ENCODE measurements around the gene SUFU.
"Not testable (repeated sequence)": the region's sequence is repeated elsewhere in the genome, so short reads cannot be mapped to it uniquely, and the experiment has no call there.

The SUFU gene

DNA sequence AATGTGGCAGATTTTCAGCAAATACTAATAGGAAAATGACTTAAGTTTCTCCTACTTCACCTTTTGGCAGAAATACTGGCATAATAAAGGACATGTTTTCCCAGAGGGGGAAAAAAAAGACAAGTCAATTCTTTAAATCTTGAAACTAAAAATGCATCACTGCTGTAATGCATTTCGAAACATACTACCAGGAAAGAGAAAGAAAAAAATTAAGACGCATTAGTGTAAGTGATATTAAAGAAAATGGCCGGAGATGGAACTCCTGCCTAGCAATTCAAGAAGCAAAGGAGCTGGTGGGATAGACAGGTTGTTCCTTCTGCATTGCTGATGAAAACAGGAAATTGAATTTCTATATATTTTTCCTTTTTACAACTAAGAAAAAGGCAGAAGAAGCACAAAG is 4.4 kb upstream of the SUFU start:
- Mint-ChIP-seq H3K4me3 (no peak overlapping the region), H3K36me3 (ENCODE audit: low read depth) (peaks cover 3% of the 10 kb centered on the region), H3K27me3 (ENCODE audit: low read depth) (no peaks in the 10 kb centered on the region), H3K27ac (no peak overlapping the region), H3K4me1 (ENCODE audit: low read depth) (peaks cover 17% of the 10 kb centered on the region), H3K9me3 (no peaks in the 10 kb centered on the region)

DNA sequence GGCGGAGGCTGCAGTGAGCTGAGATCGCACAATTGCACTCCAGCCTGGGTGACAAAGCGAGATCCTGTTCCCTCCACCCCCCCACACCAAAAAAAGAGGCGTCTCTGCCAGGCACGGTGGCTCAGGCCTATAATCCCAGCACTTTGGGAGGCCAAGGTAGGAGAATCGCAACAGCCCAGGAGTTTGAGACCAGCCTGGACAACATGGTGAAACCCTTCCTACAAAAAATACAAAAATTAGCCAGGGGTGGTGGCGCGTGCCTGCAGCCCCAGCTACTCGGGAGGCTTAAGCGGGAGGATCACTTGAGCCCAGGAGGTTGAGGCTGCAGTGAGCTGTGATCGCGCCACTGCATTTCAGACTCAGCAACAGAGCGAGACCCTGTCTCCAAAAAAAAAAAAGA is 3.1 kb upstream of the SUFU start:
- not testable (repeated sequence) for H3K9me3 Mint-ChIP-seq; H3K27me3 Mint-ChIP-seq (ENCODE audit: low read depth); H3K36me3 Mint-ChIP-seq (ENCODE audit: low read depth)
- peaks cover 25% of the 10 kb centered on the region for H3K4me1 Mint-ChIP-seq (ENCODE audit: low read depth)
- H3K4me3 Mint-ChIP-seq = peak overlapping the region; percentile 8
- peak overlapping the region; percentile 32 for H3K27ac Mint-ChIP-seq

DNA sequence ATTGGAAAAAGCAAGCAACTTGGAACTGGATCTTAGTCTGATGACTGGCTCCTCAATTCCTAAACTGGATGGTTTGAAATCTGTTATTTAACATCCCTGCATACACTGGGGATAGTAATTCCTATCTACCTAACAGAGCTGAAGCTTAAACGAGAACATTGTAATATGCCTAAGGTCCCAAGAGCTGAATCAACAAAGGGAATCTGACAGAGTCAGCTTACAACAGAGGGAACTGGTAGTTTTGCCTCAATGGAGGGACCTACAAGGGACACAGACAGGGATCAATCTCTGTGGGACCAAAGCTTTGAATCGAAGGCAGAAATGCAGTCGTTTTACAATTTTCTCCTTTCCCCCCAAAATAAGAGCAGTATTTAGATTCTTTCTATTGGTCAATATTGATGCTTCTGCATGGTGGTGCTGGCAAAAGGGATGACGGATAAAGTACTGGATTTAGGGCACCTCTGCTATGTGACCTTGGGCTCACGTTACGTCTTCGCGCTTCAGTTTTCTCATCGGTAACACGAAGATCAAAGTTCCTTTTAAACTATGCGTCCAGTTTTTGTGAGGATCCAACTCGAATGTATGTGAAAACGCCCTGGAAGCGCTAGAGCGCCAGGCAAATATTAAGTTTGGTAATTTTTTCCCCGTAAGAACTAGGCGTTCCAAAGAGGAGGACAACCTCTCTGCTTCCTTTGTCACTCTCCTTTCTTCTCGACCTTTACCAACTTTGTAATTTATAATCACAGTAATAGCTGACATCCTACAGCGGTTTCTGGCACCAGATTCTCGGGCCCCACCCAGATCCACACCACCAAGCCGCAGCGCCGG is 2.4 kb upstream of the SUFU start:
- H3K9me3 Mint-ChIP-seq = no peaks in the 10 kb centered on the region
- no peak overlapping the region for H3K4me3 Mint-ChIP-seq
- H3K4me1 Mint-ChIP-seq (ENCODE audit: low read depth) = peaks cover 27% of the 10 kb centered on the region
- peaks cover 3% of the 10 kb centered on the region for H3K36me3 Mint-ChIP-seq (ENCODE audit: low read depth)
- no peaks in the 10 kb centered on the region for H3K27me3 Mint-ChIP-seq (ENCODE audit: low read depth)
- H3K27ac Mint-ChIP-seq = no peak overlapping the region

DNA sequence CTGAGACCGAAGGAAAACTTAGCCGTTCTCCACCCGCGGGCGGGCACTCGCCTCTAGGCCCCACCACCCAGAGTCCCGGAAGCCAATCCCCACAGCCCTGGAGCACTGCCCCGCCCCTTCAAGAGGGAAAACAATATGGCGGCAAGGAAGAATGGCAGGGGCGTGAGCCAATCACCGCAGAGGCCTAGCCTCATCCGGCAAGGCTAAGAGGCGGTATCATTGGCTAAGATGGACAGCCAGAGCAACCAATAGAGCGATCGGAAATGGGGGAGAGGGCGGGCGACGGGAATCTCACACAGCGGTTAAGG is 1.8 kb upstream of the SUFU start:
- H3K27ac Mint-ChIP-seq = no peak overlapping the region
- no peaks in the 10 kb centered on the region for H3K9me3 Mint-ChIP-seq
- peaks cover 30% of the 10 kb centered on the region for H3K4me1 Mint-ChIP-seq (ENCODE audit: low read depth)
- peaks cover 3% of the 10 kb centered on the region for H3K36me3 Mint-ChIP-seq (ENCODE audit: low read depth)
- H3K27me3 Mint-ChIP-seq (ENCODE audit: low read depth) = no peaks in the 10 kb centered on the region
- H3K4me3 Mint-ChIP-seq = no peak overlapping the region

DNA sequence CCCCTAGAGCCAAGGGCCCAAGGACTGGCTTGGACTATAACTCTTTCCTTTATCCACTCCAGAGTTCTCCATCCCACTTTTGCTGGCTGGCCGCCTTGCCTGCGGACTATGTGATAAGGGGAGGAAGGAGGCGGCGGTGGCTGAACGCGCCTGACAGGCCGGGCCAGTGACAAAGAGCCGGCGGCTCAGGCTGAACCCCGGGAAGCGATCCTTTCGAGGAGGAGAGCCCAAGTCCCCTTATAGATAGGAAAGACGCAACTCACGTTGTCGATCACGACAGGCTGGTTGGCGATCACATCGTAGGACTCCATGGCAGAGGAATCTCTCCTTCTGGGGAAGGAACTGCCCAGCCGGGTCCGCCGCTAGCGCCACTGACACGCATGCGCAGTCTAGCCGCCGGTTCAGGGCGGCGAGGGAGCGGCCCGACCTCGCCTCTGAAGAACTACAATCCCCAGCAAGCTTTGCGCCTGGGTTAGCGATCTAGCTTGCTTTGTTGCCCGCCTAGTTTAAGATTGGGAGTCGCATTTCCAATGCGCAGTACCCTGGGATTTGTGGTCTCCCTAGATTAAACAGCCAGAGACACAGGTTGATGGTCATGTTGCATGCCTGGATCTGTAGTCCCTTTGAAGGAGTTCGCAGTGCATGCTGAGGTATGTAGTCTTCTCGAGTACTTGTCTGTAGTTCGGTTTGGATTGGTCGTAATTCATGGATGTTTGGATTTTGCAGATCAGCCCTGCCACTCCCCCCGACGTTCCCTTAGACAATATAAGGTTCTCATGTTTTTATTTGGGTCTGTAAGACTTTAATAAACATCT is 1.2 kb upstream of the SUFU start, which contains the start of gene ACTR1A:
ACTR1A (minus strand) TSS at position 376 of the 815 bp plus-strand sequence; CDS start at position 311, 65 bp downstream.
- H3K36me3 Mint-ChIP-seq (ENCODE audit: low read depth) = peaks cover 3% of the 10 kb centered on the region
- no peak within 1 kb of the TSS for H3K27ac Mint-ChIP-seq
- peaks cover 32% of the 10 kb centered on the region for H3K4me1 Mint-ChIP-seq (ENCODE audit: low read depth)
- no peak within 1 kb of the TSS for H3K4me3 Mint-ChIP-seq
- no peaks in the 10 kb centered on the region for H3K27me3 Mint-ChIP-seq (ENCODE audit: low read depth)
- no peaks in the 10 kb centered on the region for H3K9me3 Mint-ChIP-seq

DNA sequence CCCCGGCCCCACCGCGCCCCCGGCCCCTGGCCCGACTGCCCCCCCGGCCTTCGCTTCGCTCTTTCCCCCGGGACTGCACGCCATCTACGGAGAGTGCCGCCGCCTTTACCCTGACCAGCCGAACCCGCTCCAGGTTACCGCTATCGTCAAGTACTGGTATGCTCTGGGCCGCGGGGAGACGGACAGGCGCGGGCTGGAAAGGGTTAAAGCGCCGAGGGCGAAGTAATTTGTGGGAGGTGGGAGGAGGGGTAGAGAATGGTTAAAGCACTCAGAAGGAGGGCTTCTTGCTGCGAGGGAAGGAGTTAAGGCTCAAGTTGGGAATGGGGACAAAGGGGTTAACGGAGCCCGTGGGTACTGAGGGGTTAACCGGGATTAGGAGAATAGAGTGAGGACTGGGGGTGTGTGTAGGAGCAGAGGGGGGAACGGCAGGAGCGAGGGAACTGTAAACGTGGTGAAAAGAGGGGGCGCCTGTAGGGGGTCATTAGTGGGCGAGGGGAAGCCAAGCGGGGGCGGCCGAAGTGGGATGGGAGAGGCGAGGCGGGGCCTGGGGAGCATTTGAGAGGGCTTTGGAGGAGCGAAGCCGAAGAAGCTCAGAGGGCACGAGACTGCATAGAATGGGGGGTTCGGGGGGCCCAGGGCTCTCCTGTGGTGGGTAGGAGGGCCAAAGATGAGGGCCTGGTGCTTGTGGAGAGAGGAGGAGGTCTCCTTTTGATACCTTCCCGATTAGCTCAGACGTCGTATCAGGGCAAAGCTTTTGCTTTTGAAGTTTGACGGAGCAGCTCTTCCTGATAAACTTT is 605 bp downstream of the SUFU start:
- H3K4me3 Mint-ChIP-seq = no peak overlapping the region
- no peaks in the 10 kb centered on the region for H3K27me3 Mint-ChIP-seq (ENCODE audit: low read depth)
- peaks cover 10% of the 10 kb centered on the region for H3K36me3 Mint-ChIP-seq (ENCODE audit: low read depth)
- peak overlapping the region; percentile 81 for H3K27ac Mint-ChIP-seq
- no peaks in the 10 kb centered on the region for H3K9me3 Mint-ChIP-seq
- peaks cover 28% of the 10 kb centered on the region for H3K4me1 Mint-ChIP-seq (ENCODE audit: low read depth)

DNA sequence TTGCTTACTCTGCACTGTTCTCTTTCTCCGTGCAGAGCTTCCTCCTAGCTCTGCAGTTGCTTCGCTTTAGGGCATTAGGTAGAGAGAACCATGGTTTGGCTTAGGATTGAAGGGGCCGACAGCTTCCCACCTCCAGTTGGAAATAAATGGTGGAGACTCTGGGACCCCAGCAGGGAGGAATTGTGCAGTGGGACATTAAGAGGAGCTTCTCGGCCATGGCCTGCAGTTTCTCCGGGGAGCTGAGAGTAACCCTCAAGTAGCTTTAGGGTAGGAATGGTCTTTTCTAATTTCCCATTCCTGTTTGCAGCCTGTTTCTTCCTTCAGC is 1.2 kb downstream of the SUFU start:
- Mint-ChIP-seq H3K36me3 (ENCODE audit: low read depth) (peaks cover 14% of the 10 kb centered on the region), H3K4me3 (no peak overlapping the region), H3K27me3 (ENCODE audit: low read depth) (no peaks in the 10 kb centered on the region), H3K9me3 (no peaks in the 10 kb centered on the region), H3K4me1 (ENCODE audit: low read depth) (peaks cover 27% of the 10 kb centered on the region), H3K27ac (peak overlapping the region; percentile 81)

DNA sequence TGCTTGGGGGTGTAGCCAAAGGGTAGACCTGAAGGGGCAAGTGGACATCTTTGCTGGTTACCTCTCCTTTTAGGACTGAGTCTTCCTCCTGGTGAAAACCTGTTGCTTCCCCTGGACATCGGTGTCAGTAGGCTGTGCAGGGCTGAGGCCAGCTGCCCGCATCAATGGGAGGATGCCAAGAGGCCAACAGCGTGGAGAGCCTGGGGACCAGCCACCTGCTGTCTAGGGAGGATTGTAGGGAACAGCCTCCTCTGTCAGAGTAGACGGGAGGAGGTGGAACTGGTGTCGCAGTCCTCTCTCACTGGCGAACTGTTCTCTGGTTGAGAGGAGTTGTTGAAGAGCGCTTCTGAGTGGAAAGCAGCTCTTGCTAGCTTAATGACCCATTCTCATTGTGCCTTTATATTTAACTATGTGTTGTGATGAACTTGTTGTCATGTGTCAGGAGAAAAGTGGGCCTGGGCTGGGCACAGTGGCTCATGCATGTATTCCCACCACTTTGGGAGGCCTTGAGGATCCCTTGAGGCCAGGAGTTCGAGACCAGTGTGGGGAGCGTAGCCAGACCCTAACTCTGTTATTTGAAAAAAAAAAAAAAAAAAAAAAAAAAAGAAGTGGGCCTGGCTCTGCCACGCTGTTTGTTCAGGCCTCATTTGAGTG is 1.8 kb downstream of the SUFU start:
- Mint-ChIP-seq H3K27me3 (ENCODE audit: low read depth) (no peaks in the 10 kb centered on the region), H3K4me1 (ENCODE audit: low read depth) (peaks cover 27% of the 10 kb centered on the region), H3K36me3 (ENCODE audit: low read depth) (peaks cover 14% of the 10 kb centered on the region), H3K27ac (no peak overlapping the region), H3K9me3 (no peaks in the 10 kb centered on the region), H3K4me3 (no peak overlapping the region)

DNA sequence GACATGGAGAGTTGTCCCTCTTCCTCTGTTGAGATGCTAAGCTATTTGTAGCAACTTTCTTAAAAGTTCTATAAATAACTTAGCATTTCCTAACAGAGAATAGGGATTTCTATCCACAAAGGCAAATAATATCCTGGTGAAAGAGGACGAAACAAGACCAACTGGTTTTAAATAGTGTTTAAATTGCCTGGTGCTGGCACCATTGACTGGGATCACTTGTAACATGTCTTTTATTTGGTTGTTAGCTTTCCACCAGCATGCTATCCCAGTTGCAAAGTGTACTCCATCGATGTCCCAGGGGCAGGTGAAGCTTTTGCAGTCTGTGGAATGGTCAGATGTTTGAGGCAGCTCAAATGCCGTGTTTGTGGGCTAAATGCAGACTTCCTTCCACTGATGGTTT is 3.7 kb downstream of the SUFU start:
- Mint-ChIP-seq H3K4me1 (ENCODE audit: low read depth) (peaks cover 38% of the 10 kb centered on the region), H3K9me3 (no peaks in the 10 kb centered on the region), H3K36me3 (ENCODE audit: low read depth) (peaks cover 19% of the 10 kb centered on the region), H3K4me3 (no peak overlapping the region), H3K27me3 (ENCODE audit: low read depth) (no peaks in the 10 kb centered on the region), H3K27ac (no peak overlapping the region)

DNA sequence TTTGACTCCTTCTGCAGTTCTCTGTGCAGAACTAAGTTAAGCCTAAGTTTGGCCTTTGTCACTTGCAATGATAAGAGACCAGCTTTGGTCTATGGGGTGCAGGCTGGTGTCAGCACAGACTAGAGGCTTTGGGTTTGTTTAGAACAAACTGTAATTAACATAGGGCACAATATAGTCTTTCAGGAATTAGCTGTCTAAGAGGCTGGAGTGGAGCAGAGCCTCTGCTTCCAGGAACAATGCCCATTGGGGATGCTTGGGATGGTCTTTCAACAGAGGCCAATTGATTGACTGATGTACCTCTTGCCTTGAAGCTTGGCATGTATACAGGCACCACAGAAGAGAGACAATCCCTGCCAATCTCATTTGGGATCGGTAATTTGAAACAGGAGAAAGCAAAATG is 4.7 kb downstream of the SUFU start:
- Mint-ChIP-seq H3K27me3 (ENCODE audit: low read depth) (no peaks in the 10 kb centered on the region), H3K4me1 (ENCODE audit: low read depth) (peaks cover 36% of the 10 kb centered on the region), H3K36me3 (ENCODE audit: low read depth) (peaks cover 21% of the 10 kb centered on the region), H3K27ac (no peak overlapping the region), H3K4me3 (no peak overlapping the region), H3K9me3 (no peaks in the 10 kb centered on the region)

DNA sequence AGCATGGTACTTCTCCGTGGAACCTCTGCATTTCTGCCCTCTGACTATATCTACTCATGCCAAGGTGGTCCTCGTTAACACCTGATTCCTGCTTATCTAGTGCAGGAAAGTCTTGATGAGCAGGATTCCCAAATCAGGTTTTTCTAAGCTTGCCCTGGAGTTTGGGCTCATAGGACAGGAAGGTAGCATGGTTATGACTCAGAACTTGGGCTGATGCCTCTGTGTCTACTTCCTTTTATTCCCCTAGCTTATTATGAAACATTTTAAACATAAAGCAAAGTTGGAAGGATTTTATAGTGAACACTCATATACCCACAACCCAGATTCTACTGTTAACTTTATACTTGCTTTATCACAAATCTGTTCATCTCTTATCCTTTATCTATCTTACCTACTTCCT is 5.6 kb downstream of the SUFU start:
- Mint-ChIP-seq H3K9me3 (no peaks in the 10 kb centered on the region), H3K36me3 (ENCODE audit: low read depth) (peaks cover 24% of the 10 kb centered on the region), H3K27ac (no peak overlapping the region)

DNA sequence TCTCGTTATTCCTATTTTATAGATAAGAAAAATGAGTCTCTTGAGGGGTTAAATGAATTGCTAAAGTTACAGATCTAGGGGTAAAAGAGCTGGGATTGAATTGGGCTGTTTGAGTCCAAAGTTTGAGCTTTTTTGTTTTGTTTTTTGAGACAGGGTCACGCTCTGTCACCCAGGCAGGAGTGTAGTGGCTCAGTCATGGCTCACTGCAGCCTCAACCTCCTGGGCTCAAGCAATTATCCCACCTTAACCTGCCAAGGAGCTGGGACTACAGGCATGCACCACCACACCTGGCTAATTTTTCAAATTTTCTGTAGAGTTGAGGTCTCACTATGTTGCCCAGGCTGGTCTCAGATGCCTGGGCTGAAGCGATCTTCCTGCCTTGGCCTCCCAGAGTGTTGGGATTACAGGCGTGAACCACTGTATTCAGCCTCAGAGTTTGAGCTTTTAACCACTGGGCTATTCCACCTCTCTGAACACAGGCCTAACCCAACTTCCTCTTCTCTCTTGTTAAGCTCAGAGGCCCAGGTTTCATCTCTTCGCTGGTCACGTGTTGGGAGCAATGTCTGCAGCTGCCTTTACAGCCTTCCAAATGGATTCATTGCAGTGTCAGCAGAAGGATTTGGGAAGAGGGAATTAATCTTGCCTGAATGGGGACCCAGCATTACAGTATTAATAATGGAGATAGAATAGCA is 8.0 kb downstream of the SUFU start:
- no peaks in the 10 kb centered on the region for H3K9me3 Mint-ChIP-seq
- no peak overlapping the region for H3K4me3 Mint-ChIP-seq
- peaks cover 26% of the 10 kb centered on the region for H3K36me3 Mint-ChIP-seq (ENCODE audit: low read depth)
- peaks cover 22% of the 10 kb centered on the region for H3K4me1 Mint-ChIP-seq (ENCODE audit: low read depth)
- peak overlapping the region; percentile 17 for H3K27ac Mint-ChIP-seq
- no peaks in the 10 kb centered on the region for H3K27me3 Mint-ChIP-seq (ENCODE audit: low read depth)

More for the DNA sequence above, 5.6 kb downstream of the SUFU start:
- no peak overlapping the region for H3K4me3 Mint-ChIP-seq
- no peaks in the 10 kb centered on the region for H3K27me3 Mint-ChIP-seq (ENCODE audit: low read depth)
- peaks cover 32% of the 10 kb centered on the region for H3K4me1 Mint-ChIP-seq (ENCODE audit: low read depth)

DNA sequence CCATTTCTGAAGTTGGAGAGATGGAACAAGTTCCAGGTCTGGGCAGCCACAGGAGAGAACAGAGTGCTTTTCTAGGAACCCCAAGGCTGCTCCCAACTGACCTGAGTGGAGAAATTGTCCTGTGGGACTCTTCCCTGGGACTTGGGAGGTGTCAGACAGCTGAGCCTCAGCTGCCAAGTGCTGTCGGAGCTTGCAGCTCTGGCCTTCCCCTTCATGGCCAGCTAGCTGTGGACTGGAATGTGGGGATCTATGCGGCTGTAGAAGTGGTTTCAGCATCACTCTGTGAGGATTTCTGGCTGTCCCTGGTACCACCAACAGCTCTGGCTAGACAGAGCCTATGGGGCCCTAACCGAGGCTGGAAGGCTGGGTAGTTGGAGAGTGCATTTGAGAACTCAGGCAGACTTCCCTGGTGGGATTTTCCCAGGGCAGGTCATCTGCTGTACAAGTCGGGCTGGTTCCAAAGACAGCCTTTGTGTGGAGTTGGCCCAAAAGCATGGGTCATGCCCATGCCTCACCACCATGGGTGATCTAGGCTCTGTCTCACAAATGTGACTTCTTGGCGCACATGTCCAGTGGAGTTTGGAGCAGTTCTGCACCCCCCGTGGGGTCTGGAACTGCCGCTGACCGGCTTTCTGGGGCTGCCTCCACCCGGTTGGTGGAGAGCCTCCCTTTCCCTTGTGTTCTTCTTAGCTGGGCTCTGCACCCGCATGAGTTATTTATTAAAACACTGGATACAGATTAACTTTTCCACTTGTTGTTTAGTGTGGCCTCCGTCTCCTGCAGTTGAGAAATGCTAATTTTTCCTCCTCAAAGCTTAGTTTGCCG is 10.9 kb downstream of the SUFU start:
- Mint-ChIP-seq H3K27ac (no peak overlapping the region), H3K4me3 (no peak overlapping the region), H3K4me1 (ENCODE audit: low read depth) (peaks cover 12% of the 10 kb centered on the region), H3K9me3 (no peaks in the 10 kb centered on the region), H3K27me3 (ENCODE audit: low read depth) (no peaks in the 10 kb centered on the region), H3K36me3 (ENCODE audit: low read depth) (peaks cover 14% of the 10 kb centered on the region)
